Trophoblast cell (in vitro differentiated cells and primary cell): ENCODE results near the gene PDAP1.
"Not testable (repeated sequence)": the region's sequence is repeated elsewhere in the genome, so short reads cannot be mapped to it uniquely, and the experiment has no call there.

Experiments used
- DNase-seq, 2 donors: peaks; one replicate each; pipeline ENCODE4 v3.0.0-alpha.2; 2016
- H2AFZ ChIP-seq: 2 replicates; pipeline ENCODE4 v1.6.1; 2013; ENCODE audit warnings: low read length, moderate library complexity, mild to moderate bottlenecking; ENCODE audit not compliant: insufficient read depth, poor library complexity
- H2AK5ac ChIP-seq: 2 replicates; pipeline ENCODE4 v1.6.1; 2013; ENCODE audit warnings: mild to moderate bottlenecking, low read length
- H2BK120ac ChIP-seq: 2 replicates; pipeline ENCODE4 v1.6.1; 2013; ENCODE audit warnings: low read length, mild to moderate bottlenecking, moderate library complexity; ENCODE audit not compliant: insufficient read depth, poor library complexity
- H2BK12ac ChIP-seq: 2 replicates; pipeline ENCODE4 v1.6.1; 2013; ENCODE audit warnings: mild to moderate bottlenecking, low read length, moderate library complexity
- H2BK5ac ChIP-seq: 2 replicates; pipeline ENCODE4 v1.6.1; 2013; ENCODE audit warnings: low read length, low read depth, moderate library complexity, mild to moderate bottlenecking; ENCODE audit not compliant: poor library complexity
- H3K14ac ChIP-seq: 2 replicates; pipeline ENCODE4 v1.6.1; 2013; ENCODE audit warnings: mild to moderate bottlenecking, low read length
- H3K18ac ChIP-seq: 2 replicates; pipeline ENCODE4 v1.6.1; 2013; ENCODE audit warnings: mild to moderate bottlenecking, low read length
- H3K23ac ChIP-seq: 2 replicates; pipeline ENCODE4 v1.6.1; 2013; ENCODE audit warnings: low read length
- H3K27ac ChIP-seq: 2 replicates; pipeline ENCODE4 v1.5.1; 2013; ENCODE audit warnings: low read depth, mild to moderate bottlenecking, inconsistent platforms, low read length, moderate library complexity
- H3K27me3 ChIP-seq: 2 replicates; pipeline ENCODE4 v1.6.1; 2013; ENCODE audit warnings: inconsistent platforms, mild to moderate bottlenecking, low read length, moderate library complexity; ENCODE audit not compliant: insufficient read depth
- H3K36me3 ChIP-seq, 2 experiments: 1 replicate in 1 of 2; 2 replicates in 1 of 2; pipeline ENCODE4 v1.6.1; 2013; ENCODE audit warnings: low read length in 2 of 2, mild to moderate bottlenecking in 2 of 2, moderate library complexity in 1 of 2; ENCODE audit not compliant: insufficient read depth in 2 of 2, control insufficient read depth in 1 of 2
- H3K4ac ChIP-seq: 2 replicates; pipeline ENCODE4 v1.6.1; 2013; ENCODE audit warnings: low read depth, mild to moderate bottlenecking, low read length, moderate library complexity
- H3K4me1 ChIP-seq, 2 experiments: 1 replicate in 1 of 2; 2 replicates in 1 of 2; pipeline ENCODE4 v1.6.1; 2013; ENCODE audit warnings: low read length in 2 of 2, mild to moderate bottlenecking in 2 of 2, moderate library complexity in 1 of 2; ENCODE audit not compliant: insufficient read depth in 2 of 2, control insufficient read depth in 1 of 2
- H3K4me2 ChIP-seq: 2 replicates; pipeline ENCODE4 v1.6.1; 2013; ENCODE audit warnings: inconsistent platforms, mild to moderate bottlenecking, low read length, moderate library complexity
- H3K4me3 ChIP-seq: 2 replicates; pipeline ENCODE4 v1.5.1; 2013; ENCODE audit warnings: mild to moderate bottlenecking, low read depth, low read length, inconsistent platforms
- H3K79me1 ChIP-seq: one replicate; pipeline ENCODE4 v1.6.1; 2013; ENCODE audit warnings: low read length
- H3K79me2 ChIP-seq: 2 replicates; pipeline ENCODE4 v1.6.1; 2013; ENCODE audit warnings: low read length, mild to moderate bottlenecking; ENCODE audit not compliant: control insufficient read depth, insufficient read depth, poor library complexity
- H3K9ac ChIP-seq: 2 replicates; pipeline ENCODE4 v1.6.1; 2013; ENCODE audit warnings: mild to moderate bottlenecking, low read length
- H3K9me3 ChIP-seq: 2 replicates; pipeline ENCODE4 v1.6.1; 2013; ENCODE audit warnings: low read depth, mild to moderate bottlenecking, control low read depth, inconsistent platforms, low read length; ENCODE audit not compliant: insufficient read depth
- H4K12ac ChIP-seq: 2 replicates; pipeline ENCODE4 v1.6.1; 2013; ENCODE audit warnings: low read depth, mild to moderate bottlenecking, low read length, moderate library complexity
- H4K8ac ChIP-seq: 2 replicates; pipeline ENCODE4 v1.6.1; 2013; ENCODE audit warnings: low read depth, mild to moderate bottlenecking, low read length, moderate library complexity
- H4K91ac ChIP-seq: one replicate; pipeline ENCODE4 v1.6.1; 2013; ENCODE audit warnings: low read depth, mild to moderate bottlenecking, low read length, moderate library complexity
- WGBS: extraction: QIAGEN DNeasy Blood & Tissue Kit; methylation state at CpG from one replicate; pipeline ENCODE4 v1.1.7; 2013; ENCODE audit warnings: missing lambda C conversion rate; ENCODE audit not compliant: insufficient read length, insufficient coverage; ENCODE audit errors: extremely low coverage; 5-methylcytosine and 5-hydroxymethylcytosine counted together

PDAP1 gene

DNA sequence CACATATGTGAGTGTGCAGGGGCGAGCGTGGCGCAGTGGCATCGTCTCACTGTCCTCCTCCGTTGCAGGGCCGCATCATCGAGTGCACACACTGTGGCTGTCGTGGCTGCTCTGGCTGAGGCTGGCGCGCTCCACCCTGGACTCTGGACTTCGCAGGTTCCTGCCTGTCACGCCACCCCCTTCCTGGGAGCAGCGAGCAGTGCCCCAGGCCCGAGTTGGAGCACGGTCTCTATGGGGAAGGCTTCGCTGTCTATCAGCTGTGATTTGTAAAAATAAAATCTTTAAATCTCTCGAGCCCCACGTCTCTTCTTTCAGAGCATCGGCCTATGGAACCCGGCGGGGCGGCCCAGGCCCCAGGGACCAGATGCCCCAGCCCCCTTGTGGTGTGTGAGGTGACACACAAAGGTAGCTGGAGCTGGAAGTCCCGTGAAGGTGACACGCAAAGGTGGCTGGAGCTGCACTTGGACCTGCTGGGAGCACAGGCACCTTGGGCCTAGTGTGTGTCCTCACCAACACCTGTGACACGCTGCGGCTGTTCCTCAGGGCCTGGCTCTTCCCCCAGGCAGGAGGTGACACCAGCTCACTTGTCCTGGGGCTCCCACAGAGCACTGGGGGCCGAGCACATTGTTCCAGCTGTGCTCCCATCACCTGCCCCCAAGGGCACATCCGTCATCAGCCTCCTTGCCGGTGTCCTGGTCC, 11.1 kb upstream of the PDAP1 start:
- DNase-seq = no peak
- H3K79me2 ChIP-seq = no peaks in the 10 kb centered on the region
- no peak overlapping the region for H3K23ac ChIP-seq
- no peak overlapping the region for H2AK5ac ChIP-seq
- no peak overlapping the region for H3K4me3 ChIP-seq
- no peak overlapping the region for H2BK120ac ChIP-seq
- no peak overlapping the region for H3K27ac ChIP-seq
- H4K8ac ChIP-seq = no peak overlapping the region
- H3K18ac ChIP-seq = no peak overlapping the region
- H3K36me3 ChIP-seq = peaks cover 79 to 82% of the 10 kb centered on the region in 2 experiments
- no peak overlapping the region for H2AFZ ChIP-seq
- no peaks in the 10 kb centered on the region for H3K4me1 ChIP-seq
- H3K4me2 ChIP-seq = no peak overlapping the region
- no peak overlapping the region for H3K14ac ChIP-seq
- no peak overlapping the region for H3K4ac ChIP-seq
- no peak overlapping the region for H4K12ac ChIP-seq
- no peaks in the 10 kb centered on the region for H3K79me1 ChIP-seq
- no peak overlapping the region for H3K9ac ChIP-seq
- H3K27me3 ChIP-seq = no peaks in the 10 kb centered on the region
- no peak overlapping the region for H4K91ac ChIP-seq
- no peak overlapping the region for H2BK12ac ChIP-seq
- no peak overlapping the region for H2BK5ac ChIP-seq
- WGBS = no CpG with 5 or more reads among the region's 29 CpGs
- H3K9me3 ChIP-seq = peaks cover 1% of the 10 kb centered on the region

DNA sequence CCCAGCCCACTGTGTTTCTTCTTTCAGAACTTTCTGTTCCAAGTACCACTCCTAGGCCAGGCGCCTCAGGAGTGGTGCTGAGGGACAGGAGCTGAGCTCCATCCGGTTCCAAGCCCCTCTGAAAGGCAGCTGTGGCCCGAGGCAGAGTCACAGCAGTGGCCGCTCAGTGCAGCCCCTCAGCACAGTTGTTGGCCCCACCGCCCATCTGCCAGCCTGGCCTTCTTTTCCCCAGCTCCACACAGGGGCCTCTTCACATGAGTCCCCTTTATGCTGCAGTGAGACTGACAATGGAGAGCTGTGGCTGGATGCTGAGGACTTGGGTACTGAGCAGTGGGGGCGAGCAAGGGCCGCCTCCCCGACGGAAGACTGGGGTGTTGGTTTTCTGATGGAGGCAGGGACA, 9.9 kb upstream of the PDAP1 start:
- no peak overlapping the region for H2BK12ac ChIP-seq
- no peak overlapping the region for H2AFZ ChIP-seq
- H3K4ac ChIP-seq = no peak overlapping the region
- peak overlapping the region; percentile 35 for H4K12ac ChIP-seq
- no peak overlapping the region for H4K8ac ChIP-seq
- no peak for DNase-seq
- no peak overlapping the region for H2BK120ac ChIP-seq
- no CpG with 5 or more reads among the region's 9 CpGs for WGBS
- H3K14ac ChIP-seq = no peak overlapping the region
- H3K9me3 ChIP-seq = peaks cover 1% of the 10 kb centered on the region
- H3K9ac ChIP-seq = no peak overlapping the region
- H3K23ac ChIP-seq = no peak overlapping the region
- no peak overlapping the region for H3K4me2 ChIP-seq
- no peak overlapping the region for H3K27ac ChIP-seq
- H3K79me2 ChIP-seq = no peaks in the 10 kb centered on the region
- no peak overlapping the region for H2AK5ac ChIP-seq
- H4K91ac ChIP-seq = no peak overlapping the region
- H3K18ac ChIP-seq = no peak overlapping the region
- no peak overlapping the region for H2BK5ac ChIP-seq
- H3K4me3 ChIP-seq = no peak overlapping the region
- H3K27me3 ChIP-seq = no peaks in the 10 kb centered on the region
- H3K36me3 ChIP-seq = peaks cover 73 to 77% of the 10 kb centered on the region in 2 experiments
- no peaks in the 10 kb centered on the region for H3K4me1 ChIP-seq
- no peaks in the 10 kb centered on the region for H3K79me1 ChIP-seq

DNA sequence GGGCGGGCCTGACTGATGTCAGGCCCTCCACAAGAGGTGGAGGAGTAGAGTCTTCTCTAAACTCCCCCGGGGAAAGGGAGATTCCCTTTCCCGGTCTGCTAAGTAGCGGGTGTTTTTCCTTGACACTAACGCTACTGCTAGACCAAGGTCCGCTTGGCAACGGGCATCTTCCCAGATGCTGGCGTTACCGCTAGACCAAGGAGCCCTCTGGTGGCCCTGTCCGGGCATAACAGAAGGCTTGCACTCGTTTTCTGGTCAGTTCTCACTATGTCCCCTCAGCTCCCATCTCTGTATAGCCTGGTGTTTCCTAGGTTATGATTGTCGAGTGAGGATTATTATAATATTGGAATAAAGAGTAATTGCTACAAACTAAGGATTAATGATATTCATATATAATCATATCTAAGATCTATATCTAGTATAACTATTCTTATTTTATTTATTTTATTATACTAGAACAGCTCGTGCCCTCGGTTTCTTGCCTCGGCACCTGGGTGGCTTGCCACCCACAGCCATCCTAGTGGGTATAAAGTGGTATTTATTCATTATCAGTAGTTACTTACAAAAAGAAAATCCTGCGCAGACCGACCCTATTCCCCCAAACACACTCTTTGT, 7.2 kb upstream of the PDAP1 start:
- H3K4me3 ChIP-seq, H3K4me2 ChIP-seq, H2AFZ ChIP-seq, H3K79me2 ChIP-seq, H3K27ac ChIP-seq, H3K79me1 ChIP-seq, H3K4ac ChIP-seq, H4K91ac ChIP-seq, H3K9ac ChIP-seq, H3K14ac ChIP-seq, H2BK5ac ChIP-seq, H2BK120ac ChIP-seq, H3K4me1 ChIP-seq, H4K8ac ChIP-seq, H3K9me3 ChIP-seq, H4K12ac ChIP-seq, H2AK5ac ChIP-seq, H3K27me3 ChIP-seq, H3K23ac ChIP-seq, H3K18ac ChIP-seq, H2BK12ac ChIP-seq: not testable (repeated sequence)
- no CpG with 5 or more reads among the region's 17 CpGs for WGBS
- peaks cover 72 to 79% of the 10 kb centered on the region in 2 experiments for H3K36me3 ChIP-seq
- peak; percentile 70 to 78 for DNase-seq

DNA sequence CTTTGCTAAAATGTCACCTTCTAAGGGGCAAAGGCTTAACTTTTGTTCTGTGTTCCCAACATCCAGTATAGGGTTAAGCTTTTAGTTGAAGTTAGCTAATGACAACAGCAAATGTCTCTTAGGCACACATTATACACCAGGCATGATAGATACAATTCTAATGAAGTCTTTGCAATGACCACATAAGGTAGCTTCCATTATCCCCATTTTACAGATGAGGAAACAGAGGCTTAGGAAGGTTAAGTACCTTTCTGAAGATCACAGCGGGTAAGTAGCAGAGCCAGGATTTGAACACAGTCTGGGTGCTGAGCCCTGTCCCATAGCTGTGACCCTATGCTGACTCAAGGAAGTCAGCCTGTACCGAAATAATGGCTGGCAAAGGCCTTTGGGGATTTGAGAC, 2.2 kb upstream of the PDAP1 start:
- H3K23ac ChIP-seq = no peak overlapping the region
- peaks cover 2 to 7% of the 10 kb centered on the region in 2 experiments for H3K4me1 ChIP-seq
- no CpG with 5 or more reads among the region's 2 CpGs for WGBS
- no peak overlapping the region for H2AFZ ChIP-seq
- no peak overlapping the region for H2AK5ac ChIP-seq
- H4K12ac ChIP-seq = no peak overlapping the region
- H2BK5ac ChIP-seq = no peak overlapping the region
- no peak overlapping the region for H4K8ac ChIP-seq
- DNase-seq = no peak
- no peak overlapping the region for H2BK12ac ChIP-seq
- H3K79me1 ChIP-seq = peaks cover 14% of the 10 kb centered on the region
- H3K14ac ChIP-seq = no peak overlapping the region
- H3K9me3 ChIP-seq = peaks cover 1% of the 10 kb centered on the region
- H2BK120ac ChIP-seq = no peak overlapping the region
- peaks cover 32 to 40% of the 10 kb centered on the region in 2 experiments for H3K36me3 ChIP-seq
- H3K9ac ChIP-seq = no peak overlapping the region
- peaks cover 2% of the 10 kb centered on the region for H3K27me3 ChIP-seq
- no peak overlapping the region for H3K27ac ChIP-seq
- H3K4me3 ChIP-seq = no peak overlapping the region
- peaks cover 19% of the 10 kb centered on the region for H3K79me2 ChIP-seq
- H3K4me2 ChIP-seq = no peak overlapping the region
- H3K4ac ChIP-seq = peak overlapping the region; percentile 89
- no peak overlapping the region for H3K18ac ChIP-seq
- no peak overlapping the region for H4K91ac ChIP-seq
